Measurements from ENCODE around the gene XCR1. TPM values are rescaled to one million over a fixed set of nuclear protein-coding genes. Genes with fewer than 3 reads are reported as not detected.
A peak's percentile ranks its signal among the peaks of the same experiment; 100 is the strongest.

The XCR1 gene
- total and polyA plus RNA-seq, 9 of the 15 experiments (the other 6 are each of a cell fraction or from before 2014, with no cell fraction given) = not detected

DNA sequence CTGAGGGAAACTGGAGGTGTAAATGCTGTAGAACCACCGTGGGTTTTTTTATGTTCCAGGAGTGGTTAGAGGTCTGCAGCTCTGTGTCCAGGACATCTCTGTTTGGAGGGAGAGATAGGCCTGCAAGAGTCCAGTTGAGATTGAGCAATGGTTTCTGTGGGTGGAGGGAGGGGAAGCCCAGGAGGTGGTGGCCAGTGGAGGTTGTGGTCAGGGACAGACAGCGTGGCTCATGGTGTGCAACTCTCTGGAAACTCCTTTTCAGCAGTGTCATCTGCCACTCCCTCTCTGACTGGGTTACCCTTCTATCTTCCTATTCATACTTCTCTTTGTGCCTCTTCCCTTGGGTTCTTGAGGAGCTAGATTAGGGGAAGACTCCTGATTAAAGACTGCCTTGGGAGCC, 9.6 kb downstream of the XCR1 start (continued):
- TF ChIP-seq FOSL1 (tag; conservative IDR thresholded peaks at IDR 0.05) = peak; percentile 37; the same call in 1 of the 2 replicates
- 0 out of 2 replicates have a peak, but pooled peaks have one; percentile 32 for TF ChIP-seq OTX1 (CRISPR knock-in tag; IDR thresholded peaks at IDR 0.05)
- TF ChIP-seq CEBPG (CRISPR knock-in tag; IDR thresholded peaks at IDR 0.05) = peak; percentile 44
- peak; percentile 96 to 97 for TF ChIP-seq CEBPG (tag; conservative IDR thresholded peaks at IDR 0.05 in 1 of 2, IDR thresholded peaks at IDR 0.05 in 1 of 2)
- TF ChIP-seq, protein P1, sequence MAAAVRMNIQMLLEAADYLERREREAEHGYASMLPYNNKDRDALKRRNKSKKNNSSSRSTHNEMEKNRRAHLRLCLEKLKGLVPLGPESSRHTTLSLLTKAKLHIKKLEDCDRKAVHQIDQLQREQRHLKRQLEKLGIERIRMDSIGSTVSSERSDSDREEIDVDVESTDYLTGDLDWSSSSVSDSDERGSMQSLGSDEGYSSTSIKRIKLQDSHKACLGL (CRISPR knock-in tag; IDR thresholded peaks at IDR 0.05; ENCODE audit: borderline replicate concordance, poor library complexity, severe bottlenecking) = no peak
- TF ChIP-seq, protein P2, sequence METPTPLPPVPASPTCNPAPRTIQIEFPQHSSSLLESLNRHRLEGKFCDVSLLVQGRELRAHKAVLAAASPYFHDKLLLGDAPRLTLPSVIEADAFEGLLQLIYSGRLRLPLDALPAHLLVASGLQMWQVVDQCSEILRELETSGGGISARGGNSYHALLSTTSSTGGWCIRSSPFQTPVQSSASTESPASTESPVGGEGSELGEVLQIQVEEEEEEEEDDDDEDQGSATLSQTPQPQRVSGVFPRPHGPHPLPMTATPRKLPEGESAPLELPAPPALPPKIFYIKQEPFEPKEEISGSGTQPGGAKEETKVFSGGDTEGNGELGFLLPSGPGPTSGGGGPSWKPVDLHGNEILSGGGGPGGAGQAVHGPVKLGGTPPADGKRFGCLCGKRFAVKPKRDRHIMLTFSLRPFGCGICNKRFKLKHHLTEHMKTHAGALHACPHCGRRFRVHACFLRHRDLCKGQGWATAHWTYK (CRISPR knock-in tag; IDR thresholded peaks at IDR 0.05) = peak; percentile 93; the same call in 1 of the 2 replicates
- TF ChIP-seq ZNF263 (CRISPR knock-in tag; IDR thresholded peaks at IDR 0.05; ENCODE audit: borderline replicate concordance) = no peak
- no peak for TF ChIP-seq ZNF583 (CRISPR knock-in tag; IDR thresholded peaks at IDR 0.05)
- TF ChIP-seq SOX6 (IDR thresholded peaks at IDR 0.05) = no peak
- TF ChIP-seq, protein P3, sequence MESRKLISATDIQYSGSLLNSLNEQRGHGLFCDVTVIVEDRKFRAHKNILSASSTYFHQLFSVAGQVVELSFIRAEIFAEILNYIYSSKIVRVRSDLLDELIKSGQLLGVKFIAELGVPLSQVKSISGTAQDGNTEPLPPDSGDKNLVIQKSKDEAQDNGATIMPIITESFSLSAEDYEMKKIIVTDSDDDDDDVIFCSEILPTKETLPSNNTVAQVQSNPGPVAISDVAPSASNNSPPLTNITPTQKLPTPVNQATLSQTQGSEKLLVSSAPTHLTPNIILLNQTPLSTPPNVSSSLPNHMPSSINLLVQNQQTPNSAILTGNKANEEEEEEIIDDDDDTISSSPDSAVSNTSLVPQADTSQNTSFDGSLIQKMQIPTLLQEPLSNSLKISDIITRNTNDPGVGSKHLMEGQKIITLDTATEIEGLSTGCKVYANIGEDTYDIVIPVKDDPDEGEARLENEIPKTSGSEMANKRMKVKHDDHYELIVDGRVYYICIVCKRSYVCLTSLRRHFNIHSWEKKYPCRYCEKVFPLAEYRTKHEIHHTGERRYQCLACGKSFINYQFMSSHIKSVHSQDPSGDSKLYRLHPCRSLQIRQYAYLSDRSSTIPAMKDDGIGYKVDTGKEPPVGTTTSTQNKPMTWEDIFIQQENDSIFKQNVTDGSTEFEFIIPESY (CRISPR knock-in tag; IDR thresholded peaks at IDR 0.05) = no peak
- peak; percentile 81; the same call in 1 of the 2 replicates for TF ChIP-seq HIVEP1 (CRISPR knock-in tag; IDR thresholded peaks at IDR 0.05)
- peak in 1 of 2 experiments; percentile 41; a peak in 1 of 4 replicates for TF ChIP-seq TRIM24 (IDR thresholded peaks at IDR 0.05)
- TF ChIP-seq NFXL1 (CRISPR knock-in tag; IDR thresholded peaks at IDR 0.05) = no peak
- TF ChIP-seq MAFG (tag; conservative IDR thresholded peaks at IDR 0.05) = peak; percentile 24; the same call in 1 of the 2 replicates
- TF ChIP-seq, protein P4, sequence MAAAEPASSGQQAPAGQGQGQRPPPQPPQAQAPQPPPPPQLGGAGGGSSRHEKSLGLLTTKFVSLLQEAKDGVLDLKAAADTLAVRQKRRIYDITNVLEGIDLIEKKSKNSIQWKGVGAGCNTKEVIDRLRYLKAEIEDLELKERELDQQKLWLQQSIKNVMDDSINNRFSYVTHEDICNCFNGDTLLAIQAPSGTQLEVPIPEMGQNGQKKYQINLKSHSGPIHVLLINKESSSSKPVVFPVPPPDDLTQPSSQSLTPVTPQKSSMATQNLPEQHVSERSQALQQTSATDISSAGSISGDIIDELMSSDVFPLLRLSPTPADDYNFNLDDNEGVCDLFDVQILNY (CRISPR knock-in tag; IDR thresholded peaks at IDR 0.05) = no peak
- TF ChIP-seq NR2C2 (CRISPR knock-in tag; IDR thresholded peaks at IDR 0.05) = no peak
- TF ChIP-seq NR2C2 (tag; IDR thresholded peaks at IDR 0.05) = peak; percentile 20; the same call in 1 of the 2 replicates
- TF ChIP-seq CXXC5 (CRISPR knock-in tag; IDR thresholded peaks at IDR 0.05) = no peak
- TF ChIP-seq MYC (IDR thresholded peaks at IDR 0.05; ENCODE audit: low read depth, low read length) = peak; percentile 41; the same call in 1 of the 2 replicates
- no peak for TF ChIP-seq MYC (CRISPR knock-in tag; IDR thresholded peaks at IDR 0.05; ENCODE audit: borderline replicate concordance, low read depth)
- TF ChIP-seq, protein P5, sequence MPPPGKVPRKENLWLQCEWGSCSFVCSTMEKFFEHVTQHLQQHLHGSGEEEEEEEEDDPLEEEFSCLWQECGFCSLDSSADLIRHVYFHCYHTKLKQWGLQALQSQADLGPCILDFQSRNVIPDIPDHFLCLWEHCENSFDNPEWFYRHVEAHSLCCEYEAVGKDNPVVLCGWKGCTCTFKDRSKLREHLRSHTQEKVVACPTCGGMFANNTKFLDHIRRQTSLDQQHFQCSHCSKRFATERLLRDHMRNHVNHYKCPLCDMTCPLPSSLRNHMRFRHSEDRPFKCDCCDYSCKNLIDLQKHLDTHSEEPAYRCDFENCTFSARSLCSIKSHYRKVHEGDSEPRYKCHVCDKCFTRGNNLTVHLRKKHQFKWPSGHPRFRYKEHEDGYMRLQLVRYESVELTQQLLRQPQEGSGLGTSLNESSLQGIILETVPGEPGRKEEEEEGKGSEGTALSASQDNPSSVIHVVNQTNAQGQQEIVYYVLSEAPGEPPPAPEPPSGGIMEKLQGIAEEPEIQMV (tag; conservative IDR thresholded peaks at IDR 0.05; ENCODE audit: low read depth) = no peak
- TF ChIP-seq ZSCAN32 (CRISPR knock-in tag; IDR thresholded peaks at IDR 0.05) = 0 out of 2 replicates have a peak, but pooled peaks have one; percentile 29
- TF ChIP-seq NFE2 (IDR thresholded peaks at IDR 0.05; ENCODE audit: low read depth) = peak; percentile 61; the same call in 1 of the 2 replicates

Measured in K562 (cell line).